Umbilical cord (tissue), 2 donors: ENCODE results near the gene PRDX3. TPM values are rescaled to one million over a fixed set of nuclear protein-coding genes. Genes with fewer than 3 reads are reported as not detected.
"Not testable (repeated sequence)": the region's sequence is repeated elsewhere in the genome, so short reads cannot be mapped to it uniquely, and the experiment has no call there.

ENCODE experiments used
- DNase-seq: peaks from one replicate; pipeline ENCODE4 v3.0.0-alpha.2; 2015; ENCODE audit warnings: low spot score
- total RNA-seq: library from RNA; depleted of rRNA; stranded (reverse); fragments of >200 nt; gene quantifications from one replicate; pipeline ENCODE4 v1.2.3, GENCODE V29; 2014; ENCODE audit warnings: low replicate concordance; ENCODE audit not compliant: insufficient read depth

The PRDX3 gene
- total RNA-seq, 1 donor from 2014 or later: 105 TPM

DNA sequence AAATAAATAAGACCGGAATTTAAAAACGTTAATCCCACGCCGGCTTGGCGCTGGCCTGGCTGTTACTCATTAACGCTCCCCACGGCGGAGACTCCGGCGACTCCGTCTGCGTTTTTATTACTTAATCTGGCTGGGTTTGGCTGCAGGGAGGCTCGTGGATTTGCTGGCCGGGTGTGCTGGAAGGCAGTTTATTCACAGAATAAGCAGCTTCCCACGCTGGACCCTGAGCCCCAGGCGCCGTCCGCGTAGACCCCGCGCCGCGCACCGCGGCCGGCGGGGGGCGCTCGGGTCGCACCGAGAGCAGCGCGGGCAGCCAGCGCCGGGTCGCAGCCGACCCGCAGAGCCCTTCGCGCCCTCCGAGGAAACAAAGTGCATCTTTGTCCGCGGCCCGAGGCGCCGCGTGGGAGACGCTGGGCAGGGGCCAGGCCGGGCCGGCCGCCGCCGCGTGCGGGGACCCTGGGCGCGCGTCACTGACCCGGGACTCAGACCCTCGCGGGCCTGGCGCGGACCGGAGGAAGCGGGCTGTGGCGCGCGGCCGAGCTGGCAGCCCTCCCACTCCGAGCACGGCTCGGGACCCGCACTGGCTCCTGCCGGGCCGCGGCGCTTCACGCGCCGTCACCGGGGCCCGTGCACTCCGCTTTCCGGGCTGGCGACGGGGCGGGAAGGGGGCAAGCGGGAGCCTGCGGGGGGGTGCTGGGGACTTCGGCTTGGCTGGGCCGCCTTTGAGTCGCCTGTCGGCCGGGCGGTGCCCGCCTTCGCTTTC is 28.2 kb upstream of the PRDX3 start:
- DNase-seq: peak; percentile 79

DNA sequence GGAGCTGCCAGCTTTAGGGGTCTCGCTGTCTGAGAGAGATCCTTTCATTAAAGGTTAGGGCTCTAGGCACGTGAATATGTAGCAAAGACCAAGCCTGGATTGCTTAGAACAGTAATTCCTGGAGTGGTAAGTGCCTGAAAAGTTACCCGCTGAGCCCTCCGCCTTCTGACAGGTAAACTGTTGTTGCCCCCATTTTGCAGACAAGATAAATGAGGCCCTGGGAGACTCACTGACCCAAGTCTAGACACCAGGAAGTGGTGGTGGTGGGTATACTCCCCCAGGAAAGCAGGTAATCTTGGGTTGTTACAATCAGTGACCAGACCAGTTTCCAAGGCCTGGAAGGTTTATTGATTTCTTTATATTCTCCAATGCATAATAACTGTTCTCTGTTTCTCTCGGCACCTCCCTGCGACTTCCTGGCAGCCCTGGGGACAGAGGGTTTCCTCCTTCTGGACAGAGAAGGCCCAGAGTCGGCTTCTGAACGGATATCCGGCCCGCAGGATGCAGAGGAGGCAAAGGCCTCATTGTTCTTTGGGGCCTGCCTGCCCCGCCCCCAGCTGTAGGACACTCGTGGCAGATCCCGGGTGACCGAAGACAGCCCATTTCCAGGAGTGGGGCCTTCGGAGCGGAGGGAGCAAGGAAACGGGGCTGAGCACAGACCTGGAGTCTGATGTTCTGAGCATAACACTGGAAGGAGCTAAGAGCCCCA is 27.4 kb upstream of the PRDX3 start:
- DNase-seq: peak; percentile 28

DNA sequence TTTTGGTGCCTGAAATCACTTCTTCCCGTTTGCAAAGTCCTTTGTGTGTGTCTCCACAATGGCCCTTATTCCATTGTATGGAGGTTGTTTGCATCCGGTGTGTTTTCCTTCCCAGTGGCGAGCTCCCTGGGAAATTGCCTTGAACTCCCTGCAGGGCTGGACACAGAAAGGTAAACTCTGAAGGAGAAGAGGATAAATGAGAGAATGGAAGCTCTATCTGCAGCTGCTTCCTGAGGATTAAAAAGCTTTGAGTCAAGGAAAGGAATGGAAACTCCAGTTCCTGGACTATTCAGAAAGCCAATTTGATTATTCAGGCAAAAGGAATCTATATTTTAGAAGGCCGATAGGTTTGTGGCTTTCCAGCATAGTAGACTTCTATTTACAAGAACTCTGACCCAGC is 24.4 kb upstream of the PRDX3 start:
- DNase-seq: peak; percentile 22

DNA sequence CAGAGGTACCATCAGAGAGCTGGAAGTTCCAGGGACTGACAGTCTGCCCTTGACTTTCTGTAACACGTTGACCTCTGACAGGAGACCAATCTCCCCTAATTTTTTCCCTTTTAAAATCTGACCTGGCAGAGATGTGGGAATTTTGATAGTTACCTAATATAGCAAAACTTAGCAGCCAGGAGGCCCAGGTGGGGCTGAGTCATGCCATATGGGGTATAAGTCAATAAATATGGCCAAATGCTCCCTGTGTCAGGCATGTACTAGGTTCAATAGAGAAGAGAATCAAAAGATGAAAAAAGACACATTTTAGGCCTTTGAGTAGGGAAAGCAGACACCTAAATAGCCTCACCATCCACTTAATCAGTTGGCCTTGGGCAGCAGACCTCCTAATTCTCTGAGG is 22.6 kb upstream of the PRDX3 start:
- DNase-seq: no peak

DNA sequence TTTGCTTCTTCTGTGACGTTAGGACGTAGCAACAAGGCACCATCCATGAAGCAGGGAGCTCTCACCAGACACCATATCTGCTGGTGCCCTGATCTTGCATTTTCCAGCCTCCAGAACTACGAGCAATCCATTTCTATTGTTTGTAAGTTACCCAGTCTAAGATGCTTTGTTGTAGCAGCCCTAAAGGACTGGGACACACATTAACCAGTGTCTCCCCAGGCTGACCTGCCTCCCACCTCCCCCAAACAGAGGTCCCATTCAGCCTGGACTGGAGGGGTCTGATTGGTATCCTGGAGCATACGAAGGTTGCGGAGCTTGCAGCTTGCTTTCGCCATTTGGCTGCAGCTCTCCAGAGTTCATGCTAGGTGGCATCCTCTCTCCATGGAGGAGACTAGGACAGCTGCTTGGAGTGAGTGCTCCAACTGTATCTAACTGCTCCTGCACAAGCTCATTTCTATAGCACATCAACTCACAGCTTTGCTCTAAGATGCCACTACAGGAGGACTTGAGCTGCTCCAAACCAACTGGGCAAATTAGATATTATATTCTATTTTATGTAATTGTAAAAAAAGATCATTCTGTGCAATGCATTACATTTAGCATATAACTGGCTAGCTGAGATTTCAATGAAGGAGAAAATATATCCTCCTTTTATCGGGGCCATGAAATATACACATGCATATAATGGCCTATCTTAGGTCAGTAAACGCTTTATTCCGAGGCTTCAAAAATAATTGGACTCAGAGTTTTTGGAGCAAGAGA is 20.8 kb upstream of the PRDX3 start:
- peak; percentile 87 for DNase-seq

DNA sequence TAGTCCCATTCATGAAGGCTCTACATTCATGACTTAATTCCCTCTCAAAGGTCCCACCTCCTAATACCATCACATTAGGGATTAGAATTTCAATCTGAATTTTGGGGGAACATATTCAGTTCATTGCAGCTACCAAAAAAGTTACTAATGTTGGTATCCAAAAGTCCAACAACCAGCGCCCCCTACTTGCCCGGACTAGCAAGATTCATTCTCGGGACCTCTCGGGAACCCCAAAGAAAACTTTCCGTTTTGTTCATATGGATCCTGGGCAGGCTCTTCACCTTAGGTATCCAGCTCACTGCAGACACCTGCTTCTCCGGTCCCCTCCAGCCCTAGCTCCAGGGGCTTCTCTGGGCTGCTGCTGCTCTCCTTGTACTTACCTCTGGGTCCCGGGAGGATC is 19.8 kb upstream of the PRDX3 start:
- DNase-seq: no peak

DNA sequence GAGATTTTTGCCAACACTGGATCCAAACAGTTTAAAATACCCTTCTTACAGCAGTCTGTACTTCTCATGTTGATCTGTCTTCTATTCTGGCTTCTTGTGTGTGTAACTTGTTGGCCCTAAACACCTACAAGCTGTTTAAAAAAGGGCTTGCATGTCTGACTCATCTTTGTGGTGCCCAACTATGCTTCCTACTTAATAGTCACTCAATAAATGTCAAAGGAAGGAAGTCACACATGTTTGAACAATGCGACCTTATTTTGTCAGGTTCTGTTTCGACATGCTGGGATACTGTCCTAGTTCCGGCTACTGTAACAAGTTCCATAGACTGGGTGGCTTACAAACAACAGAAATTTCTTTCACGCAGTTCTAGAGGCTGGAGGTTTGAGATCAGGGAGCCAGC is 19.3 kb upstream of the PRDX3 start:
- DNase-seq: no peak

DNA sequence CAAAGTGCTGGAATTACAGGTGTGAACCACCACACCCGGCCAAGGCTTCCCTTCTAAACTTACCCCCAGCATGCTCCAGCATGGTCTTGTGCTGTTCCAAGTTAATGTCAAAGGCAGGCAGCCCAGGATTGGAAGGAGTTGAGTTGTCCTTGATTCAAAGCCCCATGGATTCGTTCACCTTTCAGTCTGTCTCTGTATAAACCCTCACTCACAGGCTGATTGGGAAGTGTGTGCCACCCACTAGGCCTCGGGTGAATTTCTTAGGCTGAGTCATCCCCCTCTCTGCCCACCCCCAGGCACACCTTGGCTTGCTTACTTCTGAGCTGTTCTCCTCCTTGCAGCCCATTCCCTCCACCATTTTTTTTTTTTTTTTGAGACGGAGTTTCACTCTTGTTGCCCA is 13.3 kb upstream of the PRDX3 start:
- no peak for DNase-seq

DNA sequence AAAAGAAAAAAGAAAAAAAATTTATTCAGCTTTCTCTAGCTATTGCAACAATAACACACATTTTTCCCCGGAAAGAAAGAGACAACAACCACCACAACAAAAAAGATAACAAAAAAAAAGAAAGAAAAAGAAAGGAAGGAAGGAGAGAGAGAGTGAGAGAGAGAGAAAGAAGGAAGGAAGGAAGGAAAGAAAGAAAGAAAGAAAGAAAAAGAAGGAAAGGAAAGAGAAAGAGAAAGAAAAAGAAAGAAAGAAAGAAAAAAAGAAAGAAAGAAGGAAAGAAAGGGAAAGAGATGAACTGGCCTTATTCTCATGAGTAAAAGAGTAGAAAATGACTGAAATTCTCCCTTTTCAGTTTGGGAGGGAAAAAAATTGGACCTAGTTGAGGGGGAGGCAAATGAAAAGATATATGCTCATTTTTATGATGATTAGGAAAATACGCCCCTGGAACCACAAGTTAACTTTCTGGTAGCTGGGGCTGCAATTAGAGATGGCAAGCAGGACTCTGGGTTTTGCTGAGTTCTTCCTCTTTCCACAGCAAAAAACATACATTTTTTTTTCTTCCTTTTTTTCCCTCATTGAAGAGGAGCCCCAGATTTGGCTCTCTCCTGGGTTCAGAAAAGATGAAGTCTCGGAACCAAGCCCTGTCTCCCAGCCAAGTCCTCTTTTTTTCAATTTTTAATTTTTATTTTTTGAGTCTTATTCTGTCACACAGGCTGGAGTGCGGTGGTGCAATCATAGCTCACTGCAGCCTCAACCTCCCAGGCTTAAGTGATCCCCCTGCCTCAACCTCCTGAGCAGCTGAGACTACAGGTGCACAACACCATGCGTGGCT is 12.6 kb upstream of the PRDX3 start:
- DNase-seq: peak; percentile 32

DNA sequence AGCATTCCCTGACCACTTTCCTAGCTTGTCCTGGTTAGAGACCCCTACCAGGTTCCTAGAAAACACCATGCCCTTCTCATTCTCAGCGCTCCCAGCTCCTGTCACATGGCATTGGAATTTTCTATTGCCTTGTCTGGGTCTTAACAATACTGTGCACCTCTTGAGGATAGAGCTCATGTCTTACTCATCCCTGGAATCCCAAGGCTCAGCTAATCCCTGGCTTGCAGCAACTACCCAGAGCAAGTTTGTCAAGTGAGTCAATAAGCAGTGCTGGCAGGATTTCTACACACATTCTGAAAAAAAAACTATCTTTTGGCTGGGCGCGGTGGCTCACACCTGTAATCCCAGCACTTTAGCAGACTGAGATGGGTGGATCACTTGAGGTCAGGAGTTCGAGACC is 11.7 kb upstream of the PRDX3 start:
- peak; percentile 88 for DNase-seq

DNA sequence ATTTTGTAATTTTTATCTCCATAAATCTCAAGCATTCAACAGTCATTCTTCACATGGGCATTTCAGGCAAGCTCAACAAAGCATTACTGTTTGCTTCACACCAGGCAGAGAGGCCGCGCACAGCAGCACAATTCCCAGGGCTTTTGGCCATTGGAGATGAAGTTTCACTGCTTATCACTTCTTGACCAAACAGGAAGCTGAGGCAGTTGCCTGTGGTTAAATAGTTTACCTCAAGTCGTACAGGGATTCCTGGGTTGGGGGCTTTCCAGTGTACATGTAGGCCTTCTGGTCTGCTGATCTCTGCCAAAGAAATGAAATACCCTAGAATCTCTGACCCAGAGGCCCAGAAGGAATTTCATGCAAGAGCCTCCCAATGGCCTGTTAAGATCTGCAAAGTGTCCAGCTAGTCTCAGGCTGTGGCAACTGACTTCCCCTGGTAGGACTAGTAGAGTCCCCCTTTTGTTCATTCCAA is 11.2 kb upstream of the PRDX3 start:
- DNase-seq: no peak

DNA sequence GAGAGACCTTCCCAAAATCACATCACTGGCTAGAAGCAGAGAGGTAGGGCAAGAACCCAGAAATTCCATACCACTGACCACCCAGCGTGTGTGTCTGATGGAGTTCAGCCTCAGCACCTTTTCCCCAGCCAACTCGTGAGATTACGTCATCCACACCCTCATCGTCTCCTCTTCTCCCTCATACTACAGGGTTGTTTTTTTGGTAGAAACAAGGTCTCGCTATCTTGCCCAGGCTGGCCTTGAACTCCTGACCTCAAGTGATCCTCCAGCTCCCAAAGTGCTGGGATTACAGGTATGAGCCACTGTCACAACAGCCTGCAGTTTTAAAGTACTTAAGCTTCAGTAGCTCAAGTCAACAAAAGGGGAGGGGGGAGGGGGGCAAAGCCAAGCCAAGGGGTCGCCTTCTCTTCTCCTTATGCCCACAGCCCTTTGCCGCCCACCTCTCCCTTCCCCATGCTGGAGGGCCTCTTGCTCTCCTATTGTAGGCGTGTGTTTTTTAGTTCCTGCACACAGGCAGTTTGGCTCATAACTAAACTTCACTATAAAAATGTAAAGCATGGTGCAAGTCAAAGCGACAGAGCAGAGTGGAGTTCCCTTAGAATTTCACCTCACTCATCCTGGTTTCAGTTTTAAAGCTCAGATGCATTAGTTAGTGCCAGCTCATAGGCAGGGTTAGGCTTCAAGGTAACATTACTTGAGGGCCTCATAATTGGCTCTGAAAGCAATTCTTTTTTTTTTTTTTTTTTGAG is 5.2 kb upstream of the PRDX3 start:
- DNase-seq: no peak

DNA sequence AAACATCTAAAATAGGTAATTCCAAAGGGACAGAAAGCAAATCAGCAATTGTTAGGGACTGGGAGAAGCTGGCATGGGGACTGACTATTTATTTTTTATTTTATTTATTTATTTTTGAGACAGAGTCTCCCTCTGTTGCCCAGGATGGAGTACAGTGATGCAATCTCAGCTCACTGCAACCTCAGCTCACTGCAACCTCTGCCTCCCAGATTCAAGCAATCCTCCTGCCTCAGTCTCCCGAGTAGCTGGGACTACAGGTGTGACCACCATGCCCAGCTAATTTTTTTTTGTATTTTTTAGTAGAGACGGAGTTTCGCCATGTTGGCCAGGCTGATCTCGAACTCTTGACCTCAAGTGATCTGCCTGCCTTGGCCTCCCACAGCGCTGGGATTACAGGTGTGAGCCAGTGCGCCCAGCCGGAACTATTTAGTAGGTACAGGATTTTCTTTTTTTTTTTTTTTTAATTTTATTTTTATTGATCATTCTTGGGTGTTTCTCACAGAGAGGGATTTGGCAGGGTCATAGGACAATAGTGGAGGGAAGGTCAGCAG is 2.3 kb upstream of the PRDX3 start:
- not testable (repeated sequence) for DNase-seq

DNA sequence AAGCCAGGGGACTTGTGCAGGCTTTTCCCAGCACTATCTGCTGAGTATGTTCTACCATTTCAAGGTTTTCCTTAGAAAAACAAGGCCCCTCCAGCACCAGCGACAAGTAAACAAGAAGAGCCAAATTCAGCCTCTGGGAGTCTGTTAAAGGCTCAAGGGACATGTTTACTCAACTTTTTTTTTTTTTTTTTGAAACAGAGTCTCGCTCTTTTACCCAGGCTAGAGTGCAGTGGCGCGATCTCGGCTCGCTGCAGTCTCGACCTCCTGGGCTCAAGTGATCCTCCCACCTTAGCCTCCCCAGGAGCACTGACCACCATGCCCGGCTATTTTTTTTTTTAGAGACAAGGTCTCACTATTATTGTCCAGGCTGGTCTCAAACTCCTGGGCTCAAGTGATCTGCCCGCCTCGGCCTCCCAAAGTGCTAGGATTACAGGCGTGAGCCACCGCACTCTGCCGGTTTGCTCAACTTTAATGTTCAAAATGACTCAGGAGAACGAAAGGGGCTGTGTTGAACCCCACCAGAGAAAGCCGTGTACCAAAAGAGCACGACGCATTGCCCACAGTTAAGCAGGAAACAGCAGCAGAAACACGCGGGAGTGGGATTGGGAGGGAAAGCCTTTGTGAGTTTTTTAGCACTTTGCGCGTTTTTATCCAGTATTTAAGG is 772 bp downstream of the PRDX3 start:
- DNase-seq: no peak

DNA sequence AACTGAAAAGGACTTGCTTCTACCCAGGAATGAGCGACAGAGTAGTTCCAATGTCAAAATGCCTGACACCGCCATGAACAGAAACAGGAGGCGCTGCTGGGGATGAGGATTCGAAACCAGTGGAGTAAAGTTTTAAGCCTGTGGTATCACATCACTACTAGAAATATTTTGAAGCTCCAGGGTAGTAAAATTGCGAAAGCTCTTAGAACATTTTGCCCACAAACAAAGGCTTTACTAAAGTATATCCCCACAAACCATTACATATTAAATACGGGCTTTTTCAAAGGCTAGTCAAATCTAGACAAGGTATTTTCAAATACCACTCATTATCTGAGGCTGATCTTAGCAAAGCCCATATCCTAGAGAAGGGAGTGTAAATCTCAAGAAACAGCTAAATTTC is 2.4 kb downstream of the PRDX3 start:
- DNase-seq: no peak

DNA sequence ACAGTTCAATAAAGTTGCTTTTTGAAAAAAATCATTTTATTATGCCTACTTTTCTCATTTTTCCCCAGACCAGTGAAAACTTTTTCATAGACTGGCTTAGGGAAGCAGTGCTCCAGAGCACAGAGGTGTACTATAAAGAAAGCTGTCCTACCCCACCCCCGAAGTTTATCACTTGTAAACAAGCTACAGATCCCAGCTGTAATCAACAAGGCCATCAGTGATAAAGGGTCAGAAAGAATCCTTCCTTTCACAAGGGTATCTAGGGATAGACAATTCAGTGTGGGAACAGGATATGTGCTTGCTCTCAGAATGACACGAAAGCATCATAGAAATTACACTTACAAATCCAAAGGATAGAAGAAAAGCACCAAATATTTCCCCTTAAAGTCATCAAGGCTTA is 4.5 kb downstream of the PRDX3 start:
- no peak for DNase-seq

DNA sequence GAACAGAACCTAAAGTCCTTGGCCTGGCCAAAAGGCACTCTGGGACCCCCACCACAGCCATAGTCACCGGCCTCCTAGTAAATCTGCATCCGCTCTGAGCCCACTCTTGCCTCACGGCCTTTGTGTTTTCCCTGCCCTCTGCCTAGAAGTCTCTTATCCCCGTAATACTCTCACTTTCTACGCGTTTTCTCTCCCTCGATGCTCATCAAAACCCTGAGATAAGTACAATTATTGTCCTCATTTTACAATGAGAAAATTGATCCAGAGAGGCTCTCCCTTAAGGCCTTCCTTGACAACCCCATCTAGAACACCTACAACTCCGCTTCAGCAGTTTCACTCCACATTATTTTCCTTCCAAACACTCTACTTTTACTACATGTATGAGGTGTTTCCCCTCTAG is 11.6 kb downstream of the PRDX3 start:
- no peak for DNase-seq

DNA sequence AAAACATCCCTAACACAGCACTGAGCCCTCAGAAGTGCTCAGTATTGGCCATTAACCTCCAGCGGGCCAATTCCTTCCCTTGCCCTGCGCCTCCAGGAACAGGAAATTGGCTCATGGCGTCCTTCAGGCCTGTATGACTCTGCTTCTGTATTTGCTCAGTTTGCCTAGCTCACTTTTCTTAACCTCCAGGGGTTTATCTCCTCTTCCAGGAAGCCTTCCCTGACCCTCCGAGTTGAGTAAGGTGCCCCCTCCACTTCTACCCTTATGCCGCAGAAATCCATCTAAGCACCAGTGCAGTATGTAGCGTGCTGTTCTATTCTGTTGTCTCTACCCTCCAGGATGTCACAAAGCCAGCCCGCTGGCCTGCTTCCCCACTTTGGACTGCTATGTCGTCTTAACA is 12.0 kb downstream of the PRDX3 start:
- no peak for DNase-seq

DNA sequence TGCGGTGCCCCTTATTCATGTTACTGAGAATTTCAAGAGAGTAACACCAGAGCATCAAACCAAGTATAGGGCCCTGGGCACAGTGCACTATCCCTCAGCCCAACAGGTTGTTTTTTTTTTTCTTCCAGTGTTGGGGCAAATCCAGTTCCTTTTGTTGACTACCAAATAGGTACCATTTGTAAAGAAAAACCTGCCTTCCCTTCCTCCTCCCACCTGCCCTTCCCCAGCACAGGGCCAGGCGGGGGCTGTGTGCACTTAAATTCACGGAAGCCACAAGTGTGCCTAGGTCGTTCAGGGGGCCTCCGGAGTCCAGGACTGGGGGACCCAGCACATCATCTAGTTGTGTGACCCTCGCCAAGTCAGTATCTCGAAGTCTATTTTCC is 12.5 kb downstream of the PRDX3 start:
- DNase-seq: no peak
